ENCODE measurements around the gene ZDHHC21. TPM values are rescaled to one million over a fixed set of nuclear protein-coding genes. Genes with fewer than 3 reads are reported as not detected.

Gene ZDHHC21
- total RNA-seq: 11.2 and 11.6 TPM in 2 replicates

DNA sequence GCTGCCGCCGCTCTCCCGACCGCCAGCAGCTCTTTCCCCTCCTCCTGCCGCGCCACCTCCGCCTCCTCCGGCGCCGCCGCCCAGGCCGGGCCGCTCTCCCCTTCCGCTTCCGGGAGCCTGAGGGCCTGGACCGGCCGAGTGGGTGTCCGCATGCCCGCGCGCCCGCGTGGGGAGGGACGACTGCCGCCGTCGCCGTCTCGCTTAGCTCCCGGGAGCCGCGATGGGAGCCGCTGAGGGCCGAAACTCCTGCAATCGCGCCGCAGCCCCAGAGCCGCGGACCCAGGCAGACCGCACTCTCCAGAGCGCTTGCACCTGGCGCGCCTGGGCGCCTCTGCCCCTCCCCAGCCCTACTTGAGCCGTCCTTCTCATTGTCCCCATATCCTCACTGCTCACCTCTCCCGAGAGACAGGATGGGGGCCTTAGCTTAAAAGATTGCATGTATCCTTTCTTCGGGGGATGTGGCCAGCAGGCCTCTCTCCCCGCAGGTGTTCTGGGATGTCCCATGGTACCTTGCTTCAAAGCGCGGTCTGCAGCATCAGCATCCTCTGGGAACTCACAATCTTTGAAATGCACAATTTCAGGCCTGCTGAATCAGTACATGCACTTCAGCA lies at the start of gene ZDHHC21:
TSS of gene ZDHHC21 (minus strand) at position 182 of the 611 bp plus-strand sequence. CDS start 19,092 bp downstream, outside the sequence.
- Mint-ChIP-seq H3K4me3 (peak within 1 kb of the TSS; percentile 96), H3K4me1 (peaks cover 33% of the 10 kb centered on the region), H3K27ac (peak within 1 kb of the TSS; percentile 95), H3K9me3 (no peaks in the 10 kb centered on the region), H3K36me3 (ENCODE audit: low read depth) (peaks cover 16% of the 10 kb centered on the region), H3K27me3 (peaks cover 20% of the 10 kb centered on the region)
- peak; percentile 88 for DNase-seq
- intact Hi-C loops (cut with micrococcal nuclease): loop anchor here (2.0 kb wide), 2 partner anchors 23 to 371 kb away; no protein-coding TSS in a partner anchor

- Mint-ChIP-seq H3K27me3 (no peaks in the 10 kb centered on the region), H3K4me1 (no peaks in the 10 kb centered on the region), H3K4me3 (no peak overlapping the region), H3K27ac (no peak overlapping the region), H3K36me3 (ENCODE audit: low read depth) (no peaks in the 10 kb centered on the region), H3K9me3 (no peaks in the 10 kb centered on the region)
- no peak for DNase-seq
- intact Hi-C loops (cut with micrococcal nuclease): no loop called here
Measured at GRCh38 chr9:14741369-14741768, 48.1 kb upstream of the ZDHHC21 start.

DNA sequence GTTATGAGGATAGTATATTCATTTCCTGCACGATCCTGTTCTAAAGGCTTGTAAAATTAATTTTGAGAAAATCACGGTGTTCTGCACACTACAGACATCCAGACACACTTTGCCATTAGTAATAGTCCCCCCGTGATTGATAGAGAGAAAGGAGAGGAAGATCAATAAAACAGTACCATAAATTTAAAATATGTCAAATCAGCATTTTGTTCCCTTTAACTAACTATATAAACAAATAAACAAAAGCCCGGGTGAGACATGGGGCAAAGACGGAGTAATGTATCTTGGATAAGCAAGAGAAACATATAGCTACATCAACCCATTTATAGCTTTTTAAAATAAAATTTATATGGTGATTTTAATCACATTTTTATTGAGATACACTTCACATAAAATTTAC lies 39.9 kb upstream of the ZDHHC21 start:
- no peaks in the 10 kb centered on the region for H3K36me3 Mint-ChIP-seq (ENCODE audit: low read depth)
- peaks cover 3% of the 10 kb centered on the region for H3K27me3 Mint-ChIP-seq
- DNase-seq: no peak
- intact Hi-C loops (cut with micrococcal nuclease): no loop called here
- H3K27ac Mint-ChIP-seq: no peak overlapping the region
- no peaks in the 10 kb centered on the region for H3K9me3 Mint-ChIP-seq
- no peaks in the 10 kb centered on the region for H3K4me1 Mint-ChIP-seq
- no peak overlapping the region for H3K4me3 Mint-ChIP-seq

DNA sequence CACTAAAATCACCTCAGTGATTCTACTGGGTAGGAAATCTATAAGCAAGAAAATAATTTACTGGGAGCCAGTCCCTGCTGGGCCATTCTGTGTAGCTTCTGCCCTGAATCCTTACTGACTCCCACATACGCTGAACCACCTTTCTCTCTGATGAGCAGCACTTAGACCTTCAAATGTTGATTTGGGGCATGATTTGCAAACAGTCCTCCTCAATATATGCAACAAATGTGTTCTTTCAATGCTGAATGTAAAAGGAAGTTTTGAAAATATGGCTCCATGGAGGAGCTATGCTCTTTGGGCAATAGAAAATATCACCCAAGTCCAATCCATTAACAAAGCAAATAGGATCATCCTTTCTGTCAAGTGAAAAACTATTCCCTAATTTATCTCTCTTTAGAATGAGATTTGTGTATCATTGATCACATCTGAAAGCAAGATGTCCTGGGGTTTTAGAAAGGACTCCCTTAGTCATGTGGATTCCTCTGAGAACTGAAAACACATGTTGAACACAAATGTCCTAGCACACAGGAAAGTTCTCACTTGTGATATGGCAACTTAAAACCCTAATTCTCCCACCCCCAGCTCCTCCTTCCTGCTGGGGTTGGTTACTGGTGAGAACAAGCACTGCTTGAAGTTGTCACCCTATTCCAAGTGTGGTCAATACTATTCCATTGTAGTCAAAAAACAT lies 38.2 kb upstream of the ZDHHC21 start:
- intact Hi-C loops (cut with micrococcal nuclease): no loop called here
- no peak overlapping the region for H3K4me3 Mint-ChIP-seq
- H3K36me3 Mint-ChIP-seq (ENCODE audit: low read depth): no peaks in the 10 kb centered on the region

DNA sequence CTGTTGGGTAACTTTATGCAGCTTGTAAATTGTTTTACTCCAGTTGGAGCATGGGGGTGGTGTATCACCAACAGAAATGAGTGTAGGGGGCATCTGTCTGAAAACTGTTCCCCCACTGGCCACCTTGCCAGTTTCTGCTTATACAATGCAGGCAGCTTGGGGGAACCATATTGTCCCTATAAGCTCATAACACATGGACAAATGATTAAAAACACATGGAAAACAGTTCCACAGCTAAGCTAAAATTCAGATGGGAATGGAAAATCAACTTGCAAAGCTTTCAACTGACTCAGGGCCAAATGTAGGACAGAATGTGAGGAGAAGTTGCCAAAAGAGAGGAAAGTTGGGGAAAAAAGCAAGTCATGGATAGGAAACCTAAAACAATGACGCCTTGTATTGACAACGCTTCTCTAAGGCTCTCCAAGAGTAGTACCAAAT lies 37.2 kb upstream of the ZDHHC21 start:
- Mint-ChIP-seq H3K9me3 (no peaks in the 10 kb centered on the region), H3K4me1 (no peaks in the 10 kb centered on the region), H3K36me3 (ENCODE audit: low read depth) (no peaks in the 10 kb centered on the region), H3K4me3 (no peak overlapping the region), H3K27me3 (peaks cover 3% of the 10 kb centered on the region), H3K27ac (no peak overlapping the region)
- no peak for DNase-seq
- intact Hi-C loops (cut with micrococcal nuclease): no loop called here

More for the DNA sequence above, 38.2 kb upstream of the ZDHHC21 start:
- DNase-seq: no peak
- H3K27me3 Mint-ChIP-seq: peaks cover 3% of the 10 kb centered on the region
- H3K9me3 Mint-ChIP-seq: no peaks in the 10 kb centered on the region
- no peak overlapping the region for H3K27ac Mint-ChIP-seq
- H3K4me1 Mint-ChIP-seq: no peaks in the 10 kb centered on the region

- H3K4me3 Mint-ChIP-seq: no peak overlapping the region
Measured at GRCh38 chr9:14723301-14723700, 30.1 kb upstream of the ZDHHC21 start.

GRCh38 chr9:14722391-14723035 lies 29.3 kb upstream of the ZDHHC21 start, which contains the start of gene CER1:
Gene CER1, minus strand, starts transcription at chr9:14722733. Its CDS starts 61 bp downstream, at chr9:14722672.
- Mint-ChIP-seq H3K36me3 (ENCODE audit: low read depth) (no peaks in the 10 kb centered on the region), H3K27ac (no peak within 1 kb of the TSS), H3K27me3 (peaks cover 7% of the 10 kb centered on the region), H3K4me3 (no peak within 1 kb of the TSS), H3K4me1 (no peaks in the 10 kb centered on the region), H3K9me3 (no peaks in the 10 kb centered on the region)
- no peak for DNase-seq
- intact Hi-C loops (cut with micrococcal nuclease): no loop called here

More at GRCh38 chr9:14723301-14723700, 30.1 kb upstream of the ZDHHC21 start:
- Mint-ChIP-seq H3K4me1 (no peaks in the 10 kb centered on the region), H3K9me3 (no peaks in the 10 kb centered on the region), H3K36me3 (ENCODE audit: low read depth) (no peaks in the 10 kb centered on the region), H3K27me3 (peaks cover 6% of the 10 kb centered on the region), H3K27ac (no peak overlapping the region)
- intact Hi-C loops (cut with micrococcal nuclease): no loop called here
- DNase-seq: no peak

DNA sequence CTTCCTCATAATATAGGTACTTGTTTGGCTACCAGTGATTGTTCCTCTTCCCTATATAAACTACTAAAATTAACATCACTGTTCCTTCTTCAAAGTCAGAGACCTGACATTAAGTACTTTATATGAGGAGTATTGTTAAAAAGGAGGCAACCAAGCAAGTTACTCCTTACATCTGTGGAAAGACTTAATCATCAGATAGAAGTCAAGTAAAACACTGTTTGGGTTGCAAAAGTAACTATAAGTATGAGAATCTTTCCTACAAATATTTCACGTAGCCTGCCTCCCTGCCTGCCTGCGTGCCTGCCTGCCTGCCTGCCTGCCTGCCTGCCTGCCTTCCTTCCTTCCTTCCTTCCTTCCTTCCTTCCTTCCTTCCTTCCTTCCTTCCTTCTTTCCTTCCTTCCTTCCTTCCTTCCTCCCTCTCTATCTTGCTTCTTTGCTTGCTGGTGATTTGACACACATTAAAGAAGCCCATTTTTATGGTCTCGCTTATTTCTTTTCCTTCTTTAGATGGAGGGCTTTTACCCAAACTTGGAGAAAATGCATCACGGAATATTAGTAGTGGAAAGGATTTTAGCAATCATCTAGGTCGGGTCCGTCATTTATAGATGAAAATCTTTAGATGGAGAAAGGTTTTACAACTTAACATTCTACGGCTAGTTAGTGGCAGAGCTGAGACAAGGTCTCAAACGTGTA lies 26.1 kb upstream of the ZDHHC21 start:
- Mint-ChIP-seq H3K36me3 (ENCODE audit: low read depth) (no peaks in the 10 kb centered on the region), H3K27me3 (peaks cover 8% of the 10 kb centered on the region), H3K9me3 (no peaks in the 10 kb centered on the region), H3K4me3 (no peak overlapping the region), H3K4me1 (no peaks in the 10 kb centered on the region), H3K27ac (no peak overlapping the region)
- no peak for DNase-seq
- intact Hi-C loops (cut with micrococcal nuclease): no loop called here

- no peak overlapping the region for H3K4me3 Mint-ChIP-seq
- intact Hi-C loops (cut with micrococcal nuclease): no loop called here
- no peaks in the 10 kb centered on the region for H3K9me3 Mint-ChIP-seq
- no peak overlapping the region for H3K27ac Mint-ChIP-seq
- H3K27me3 Mint-ChIP-seq: peaks cover 11% of the 10 kb centered on the region
- DNase-seq: no peak
- no peaks in the 10 kb centered on the region for H3K36me3 Mint-ChIP-seq (ENCODE audit: low read depth)
- no peaks in the 10 kb centered on the region for H3K4me1 Mint-ChIP-seq
Measured at GRCh38 chr9:14715102-14715501, 21.9 kb upstream of the ZDHHC21 start.

DNA sequence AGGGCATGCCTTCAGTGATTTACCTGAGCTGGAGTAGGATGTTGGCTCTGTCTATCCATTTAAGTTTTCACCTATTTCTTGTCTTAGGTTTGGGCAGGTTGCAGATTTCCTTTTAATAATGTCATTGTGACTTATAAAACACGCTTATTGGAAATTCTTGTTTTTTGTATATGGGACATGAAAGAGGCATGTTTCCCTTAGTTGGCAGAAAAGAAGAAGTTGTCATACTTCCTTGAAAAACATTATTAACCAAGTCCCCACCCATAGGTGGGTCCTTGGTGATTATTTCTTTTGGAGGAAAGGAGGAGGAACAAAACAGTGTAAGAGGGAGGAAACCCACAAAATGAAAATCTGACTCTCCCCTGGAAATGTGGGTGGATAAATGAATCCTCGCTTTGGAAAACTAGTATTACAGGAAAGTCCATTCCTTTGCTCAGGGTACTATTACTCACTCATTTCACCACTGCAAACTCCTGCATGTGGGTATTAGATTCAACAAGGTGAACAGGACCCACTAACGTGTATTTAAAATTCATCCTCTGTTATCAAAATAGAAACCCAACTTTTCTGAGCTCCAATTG lies 20.0 kb upstream of the ZDHHC21 start:
- Mint-ChIP-seq H3K4me3 (no peak overlapping the region), H3K27me3 (peaks cover 12% of the 10 kb centered on the region), H3K36me3 (ENCODE audit: low read depth) (no peaks in the 10 kb centered on the region), H3K4me1 (no peaks in the 10 kb centered on the region), H3K9me3 (peaks cover 3% of the 10 kb centered on the region), H3K27ac (no peak overlapping the region)
- no peak for DNase-seq
- intact Hi-C loops (cut with micrococcal nuclease): no loop called here

GRCh38 chr9:14710804-14711203 lies 17.6 kb upstream of the ZDHHC21 start:
- intact Hi-C loops (cut with micrococcal nuclease): no loop called here
- Mint-ChIP-seq H3K4me1 (no peaks in the 10 kb centered on the region), H3K27me3 (peaks cover 13% of the 10 kb centered on the region), H3K4me3 (no peak overlapping the region), H3K27ac (no peak overlapping the region), H3K9me3 (peaks cover 16% of the 10 kb centered on the region), H3K36me3 (ENCODE audit: low read depth) (no peaks in the 10 kb centered on the region)
- DNase-seq: no peak

DNA sequence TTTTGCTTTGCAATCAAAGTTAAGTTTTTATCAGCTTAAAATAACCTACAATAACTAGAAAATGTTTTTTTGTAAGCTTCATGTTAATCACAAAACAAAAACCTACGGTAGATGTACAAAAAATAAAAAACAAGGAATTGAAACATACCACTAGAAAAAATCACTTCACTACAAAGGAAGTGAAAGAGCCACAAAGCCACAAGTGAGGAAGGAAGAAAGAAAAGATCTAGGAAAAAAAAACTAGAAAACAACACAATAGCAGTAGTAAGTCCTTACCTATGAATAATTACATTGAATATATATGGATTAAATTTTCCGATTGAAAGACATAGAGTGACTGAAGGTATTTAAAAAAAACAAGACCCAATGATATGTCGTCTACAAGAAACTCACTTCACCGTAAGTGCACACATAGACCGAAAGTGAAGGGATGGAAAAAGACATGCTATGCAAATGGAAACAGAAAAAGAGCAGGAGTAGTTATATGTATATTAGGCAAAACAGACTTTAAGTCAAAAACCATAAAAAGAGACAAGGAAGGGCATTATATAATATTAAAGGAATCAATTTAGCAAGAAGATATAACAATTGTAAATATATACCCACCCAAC lies 13.4 kb upstream of the ZDHHC21 start:
- Mint-ChIP-seq H3K4me1 (no peaks in the 10 kb centered on the region), H3K9me3 (peaks cover 29% of the 10 kb centered on the region)

DNA sequence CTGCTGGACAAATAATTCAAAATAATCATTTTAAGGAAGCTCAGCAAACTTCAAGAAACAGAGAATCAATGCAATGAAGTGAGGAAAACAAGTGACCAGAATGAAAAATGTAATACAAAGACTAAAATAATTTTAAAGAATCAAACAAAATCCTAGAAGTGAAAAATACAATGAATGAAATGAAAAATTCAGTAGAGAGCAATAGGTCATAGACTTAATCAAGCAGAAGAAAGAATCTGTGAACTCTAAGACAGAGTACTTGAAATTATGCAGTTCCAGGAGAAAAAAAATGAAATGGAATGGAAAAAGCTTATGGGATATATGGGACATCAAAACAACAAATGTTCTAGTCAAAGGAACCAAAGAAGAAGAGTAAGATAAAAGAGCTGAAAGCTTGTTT lies 11.8 kb upstream of the ZDHHC21 start:
- Mint-ChIP-seq H3K4me3 (no peak overlapping the region), H3K36me3 (ENCODE audit: low read depth) (no peaks in the 10 kb centered on the region), H3K9me3 (peaks cover 29% of the 10 kb centered on the region), H3K27me3 (peaks cover 12% of the 10 kb centered on the region), H3K4me1 (no peaks in the 10 kb centered on the region), H3K27ac (no peak overlapping the region)
- DNase-seq: no peak
- intact Hi-C loops (cut with micrococcal nuclease): no loop called here

More for the DNA sequence above, 13.4 kb upstream of the ZDHHC21 start:
- peaks cover 17% of the 10 kb centered on the region for H3K27me3 Mint-ChIP-seq
- intact Hi-C loops (cut with micrococcal nuclease): no loop called here
- no peak for DNase-seq
- no peak overlapping the region for H3K4me3 Mint-ChIP-seq
- no peak overlapping the region for H3K27ac Mint-ChIP-seq
- H3K36me3 Mint-ChIP-seq (ENCODE audit: low read depth): no peaks in the 10 kb centered on the region
